IPS-NIHi7 (cell line): ENCODE data around the gene GAS2L1.
A peak's percentile ranks its signal among the peaks of the same experiment; 100 is the strongest.

Experiments
- DNase-seq: peaks from one replicate; pipeline ENCODE4 v3.0.0; 2012; ENCODE audit warnings: mixed read lengths; ENCODE audit errors: extremely low spot score

The GAS2L1 gene

GRCh38 chr22:29275819-29276565 lies 30.5 kb upstream of the GAS2L1 start:
- no peak for DNase-seq

- no peak for DNase-seq
Observed at GRCh38 chr22:29277927-29278326, 28.5 kb upstream of the GAS2L1 start.

- no peak for DNase-seq
Observed at GRCh38 chr22:29284196-29284595, 22.3 kb upstream of the GAS2L1 start.

GRCh38 chr22:29288837-29289236 lies 17.6 kb upstream of the GAS2L1 start:
- DNase-seq: no peak

GRCh38 chr22:29290061-29290460 lies 16.4 kb upstream of the GAS2L1 start:
- no peak for DNase-seq

- DNase-seq: no peak
Observed at GRCh38 chr22:29291215-29291614, 15.2 kb upstream of the GAS2L1 start.

- no peak for DNase-seq
Observed at GRCh38 chr22:29292379-29292778, 14.1 kb upstream of the GAS2L1 start.

GRCh38 chr22:29298641-29299040 lies 7.8 kb upstream of the GAS2L1 start:
- DNase-seq: no peak

- DNase-seq: no peak
Observed at GRCh38 chr22:29299136-29299900, 7.1 kb upstream of the GAS2L1 start.

- no peak for DNase-seq
Observed at GRCh38 chr22:29300467-29300806, 6.0 kb upstream of the GAS2L1 start.

- no peak for DNase-seq
Observed at GRCh38 chr22:29300807-29301601, 5.4 kb upstream of the GAS2L1 start.

- DNase-seq: no peak
Observed at GRCh38 chr22:29301716-29302401, 4.6 kb upstream of the GAS2L1 start.

- DNase-seq: no peak
Observed at GRCh38 chr22:29302402-29302680, 4.1 kb upstream of the GAS2L1 start.

GRCh38 chr22:29302681-29303465 lies 3.6 kb upstream of the GAS2L1 start:
- no peak for DNase-seq

GRCh38 chr22:29305836-29306174 lies 645 bp upstream of the GAS2L1 start:
- no peak for DNase-seq

GRCh38 chr22:29306835-29307595 lies 565 bp downstream of the GAS2L1 start:
- peak; percentile 87 for DNase-seq

- DNase-seq: no peak
Observed at GRCh38 chr22:29307596-29308147, 1.2 kb downstream of the GAS2L1 start.

GRCh38 chr22:29308148-29308790 lies 1.8 kb downstream of the GAS2L1 start:
- DNase-seq: no peak

- DNase-seq: no peak
Observed at GRCh38 chr22:29308791-29309262, 2.4 kb downstream of the GAS2L1 start.
